Left lung (tissue), 10 donors: ENCODE measurements around the gene IL36RN. TPM values are rescaled to one million over a fixed set of nuclear protein-coding genes. Genes with fewer than 3 reads are reported as not detected.

Source experiments
- ATAC-seq: fragments of 200-7000 bp; cut with Tn5 transposase; one replicate; pipeline ENCODE4 v1.9.1; 2020; ENCODE audit warnings: moderate library complexity
- DNase-seq, 4 donors: peaks; one replicate each; pipeline ENCODE4 v3.0.0-alpha.2; 2013 to 2020
- H3K27ac ChIP-seq, 2 donors: fragments of 200-600 bp; sonication (generic) in 1 of 2; one replicate each; pipeline versions ENCODE4 v1.5.0 to v1.8.0; 2020 to 2021
- H3K27me3 ChIP-seq, 2 donors: fragments of 200-600 bp; sonication (generic) in 1 of 2; one replicate each; pipeline versions ENCODE4 v1.5.0 to v1.8.0; 2020 to 2021
- H3K36me3 ChIP-seq, 2 donors: fragments of 200-600 bp; sonication (generic) in 1 of 2; one replicate each; pipeline versions ENCODE4 v1.5.0 to v1.8.0; 2020 to 2021
- H3K4me1 ChIP-seq, 2 donors: fragments of 200-600 bp; one replicate each; pipeline ENCODE4 v1.8.0; 2021
- H3K4me3 ChIP-seq, 2 donors: fragments of 200-600 bp; sonication (generic) in 1 of 2; one replicate each; pipeline versions ENCODE4 v1.5.0 to v1.8.0; 2020 to 2021; ENCODE audit warnings: mild to moderate bottlenecking in 1 of 2
- H3K9me3 ChIP-seq, 2 donors: fragments of 200-600 bp; sonication (generic) in 1 of 2; one replicate each; pipeline versions ENCODE4 v1.5.0 to v1.8.0; 2020 to 2021
- CTCF ChIP-seq, 2 donors: fragments of 200-600 bp; sonication (generic) in 1 of 2; IDR thresholded peaks; one replicate each; pipeline versions ENCODE4 v1.5.0 to v1.8.0; 2021; ENCODE audit warnings: antibody characterized with exemption in 2 of 2
- intact Hi-C, 2 donors: fragments of 100-400 bp; cut with DNase I; formaldehyde crosslinking; loops; one replicate each; pipeline versions ENCODE4 v1.11.2 to v1.14.2; 2022
- polyA plus RNA-seq, 6 donors: library from polyadenylated mRNA; unstranded; fragments of 120-200 nt; gene quantifications; one replicate each; pipeline ENCODE4 v1.2.1, GENCODE V29; 2013; ENCODE audit not compliant: insufficient read length in 6 of 6
- total RNA-seq, 2 donors: library from RNA; stranded (reverse); fragmentation: NEBNext Ultra II Directional; extraction: Animal tissue kit (Norgen Biotek cat#: 25700); gene quantifications; one replicate each; pipeline ENCODE4 v1.2.1, GENCODE V29; 2021
- donor health status: DM: no; HTN: yes; CAD: no.
- donor health status: DM: no; HTN: no; CAD: no.

The IL36RN gene
- total and polyA plus RNA-seq, 8 donors = 0.04 to 0.14 (median 0.10) TPM; not detected in 5

- intact Hi-C loops = no loop called here
- no peak overlapping the region for H3K4me3 ChIP-seq
- peaks cover 0 to 4% of the 10 kb centered on the region in 2 donors for H3K9me3 ChIP-seq
- no peak for TF ChIP-seq CTCF (IDR thresholded peaks at IDR 0.05)
- H3K27ac ChIP-seq = no peak overlapping the region
- no peaks in the 10 kb centered on the region for H3K27me3 ChIP-seq
- DNase-seq = no peak
- H3K4me1 ChIP-seq = no peaks in the 10 kb centered on the region
- H3K36me3 ChIP-seq = no peaks in the 10 kb centered on the region
- no peak for ATAC-seq
Observed at GRCh38 chr2:113098041-113098440, 39.0 kb downstream of the IL36RN start.

GRCh38 chr2:113098532-113098931 is 39.5 kb downstream of the IL36RN start:
- intact Hi-C loops = no loop called here
- no peaks in the 10 kb centered on the region for H3K27me3 ChIP-seq
- peaks cover 0 to 4% of the 10 kb centered on the region in 2 donors for H3K9me3 ChIP-seq
- no peak overlapping the region for H3K27ac ChIP-seq
- DNase-seq = no peak
- no peak overlapping the region for H3K4me3 ChIP-seq
- no peaks in the 10 kb centered on the region for H3K4me1 ChIP-seq
- ATAC-seq = no peak
- H3K36me3 ChIP-seq = no peaks in the 10 kb centered on the region
- no peak for TF ChIP-seq CTCF (IDR thresholded peaks at IDR 0.05)

GRCh38 chr2:113102133-113102532 is 43.1 kb downstream of the IL36RN start:
- Histone ChIP-seq H3K9me3 (no peaks in the 10 kb centered on the region), H3K27ac (no peak overlapping the region), H3K36me3 (no peaks in the 10 kb centered on the region), H3K4me3 (no peak overlapping the region), H3K27me3 (no peaks in the 10 kb centered on the region), H3K4me1 (peaks cover 0 to 3% of the 10 kb centered on the region in 2 donors)
- DNase-seq (no peak), ATAC-seq (no peak)
- intact Hi-C loops = no loop called here
- TF ChIP-seq CTCF (IDR thresholded peaks at IDR 0.05) = no peak

- no peak for DNase-seq
- no peak for ATAC-seq
- Histone ChIP-seq H3K36me3 (no peaks in the 10 kb centered on the region), H3K9me3 (no peaks in the 10 kb centered on the region), H3K27ac (no peak overlapping the region), H3K4me3 (no peak overlapping the region), H3K4me1 (peaks cover 0 to 3% of the 10 kb centered on the region in 2 donors), H3K27me3 (no peaks in the 10 kb centered on the region)
- TF ChIP-seq CTCF (IDR thresholded peaks at IDR 0.05) = no peak
- intact Hi-C loops = no loop called here
Observed at GRCh38 chr2:113103277-113103676, 44.3 kb downstream of the IL36RN start.

GRCh38 chr2:113104054-113104611 is 45.1 kb downstream of the IL36RN start:
- no peaks in the 10 kb centered on the region for H3K36me3 ChIP-seq
- no peak for TF ChIP-seq CTCF (IDR thresholded peaks at IDR 0.05)
- peaks cover 0 to 3% of the 10 kb centered on the region in 2 donors for H3K4me1 ChIP-seq
- no peak overlapping the region for H3K4me3 ChIP-seq
- H3K27me3 ChIP-seq = no peaks in the 10 kb centered on the region
- intact Hi-C loops = no loop called here
- ATAC-seq = peak; percentile 53
- H3K27ac ChIP-seq = no peak overlapping the region
- no peaks in the 10 kb centered on the region for H3K9me3 ChIP-seq
- DNase-seq = no peak
